NB4 (cell line): ENCODE data around the gene TBC1D2B.

Experiments
- CTCF ChIP-seq: IDR thresholded peaks from one replicate; pipeline ENCODE4 v1.5.1; 2012; ENCODE audit warnings: low read depth, low read length
- MYC ChIP-seq: IDR thresholded peaks from 2 replicates; pipeline ENCODE4 v1.6.1; 2011; ENCODE audit warnings: low read depth, low read length
- POLR2A ChIP-seq: IDR thresholded peaks from 2 replicates; pipeline ENCODE4 v1.6.1; 2011; ENCODE audit warnings: mild to moderate bottlenecking; ENCODE audit not compliant: insufficient read length; ENCODE audit errors: extremely low read depth

- TF ChIP-seq MYC (no peak), CTCF (no peak), POLR2A (no peak)
Measured at GRCh38 chr15:77983708-77984445, 93.6 kb downstream of the TBC1D2B start.
